ENCODE results near the gene EZH2.

Gene EZH2

DNA sequence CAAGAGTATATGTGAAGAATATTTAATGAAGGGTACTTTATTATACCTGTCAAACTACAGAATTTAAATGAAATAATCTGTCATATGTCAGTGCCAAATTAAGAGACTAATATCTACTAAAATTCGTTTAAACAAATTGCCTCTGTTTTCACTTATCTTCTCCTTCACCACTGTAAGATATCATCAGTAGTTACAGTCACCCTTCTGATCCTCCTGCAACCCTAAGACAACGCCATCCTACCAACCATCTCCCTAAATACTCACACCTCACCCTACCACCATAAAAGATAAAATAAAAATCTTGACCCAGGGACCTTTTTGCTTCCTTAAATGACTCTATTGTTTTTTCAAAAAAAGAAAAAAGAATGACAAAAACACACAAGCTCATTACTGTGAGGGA is 20.8 kb downstream of the EZH2 start:
- Histone ChIP-seq H3K4me2 (ENCODE audit: low read length) (no peak overlapping the region), H3K4ac (ENCODE audit: low read depth, low read length) (no peak overlapping the region), H4K12ac (ENCODE audit: low read depth, low read length) (no peak overlapping the region), H4K8ac (ENCODE audit: low read depth, low read length) (no peak overlapping the region), H3K23ac (ENCODE audit: low read length) (no peak overlapping the region), H3K79me2 (ENCODE audit: control insufficient read depth, insufficient read depth, low read length, poor library complexity) (peaks cover 2% of the 10 kb centered on the region), H2BK120ac (ENCODE audit: insufficient read depth, low read length, poor library complexity) (no peak overlapping the region), H3K9ac (ENCODE audit: low read length) (no peak overlapping the region), H3K27me3 (ENCODE audit: insufficient read depth, low read length) (no peaks in the 10 kb centered on the region), H2BK5ac (ENCODE audit: low read depth, low read length, poor library complexity) (no peak overlapping the region), H3K14ac (ENCODE audit: low read length) (no peak overlapping the region), H3K9me3 (ENCODE audit: insufficient read depth, low read depth, low read length) (no peaks in the 10 kb centered on the region), H3K18ac (ENCODE audit: low read length) (no peak overlapping the region), H3K4me1 (ENCODE audit: control insufficient read depth in 1 of 2, insufficient read depth in 2 of 2, low read length in 2 of 2) (peaks cover 0 to 5% of the 10 kb centered on the region in 2 experiments), H2BK12ac (ENCODE audit: low read length) (no peak overlapping the region), H4K91ac (ENCODE audit: low read depth, low read length) (no peak overlapping the region), H3K79me1 (ENCODE audit: low read length) (no peaks in the 10 kb centered on the region), H3K36me3 (ENCODE audit: control insufficient read depth in 1 of 2, insufficient read depth in 2 of 2, low read length in 2 of 2) (peaks cover 0 to 3% of the 10 kb centered on the region in 2 experiments), H3K27ac (ENCODE audit: low read depth, low read length) (no peak overlapping the region), H2AFZ (ENCODE audit: insufficient read depth, low read length, poor library complexity) (no peak overlapping the region), H3K4me3 (ENCODE audit: low read depth, low read length) (no peak overlapping the region), H2AK5ac (ENCODE audit: low read length) (no peak overlapping the region)
- no peak for DNase-seq
- 100% methylated on average over 1 of the region's 2 CpGs for WGBS (ENCODE audit: extremely low coverage, insufficient coverage, insufficient read length)

GRCh38 chr7:148862481-148862880 is 21.6 kb downstream of the EZH2 start:
- no peak overlapping the region for H2BK12ac ChIP-seq (ENCODE audit: low read length)
- no peak for DNase-seq
- no CpG with 5 or more reads among the region's 3 CpGs for WGBS (ENCODE audit: extremely low coverage, insufficient coverage, insufficient read length)

GRCh38 chr7:148858489-148858888 is 25.6 kb downstream of the EZH2 start:
- Histone ChIP-seq H3K36me3 (ENCODE audit: control insufficient read depth in 1 of 2, insufficient read depth in 2 of 2, low read length in 2 of 2) (no peaks in the 10 kb centered on the region), H4K91ac (ENCODE audit: low read depth, low read length) (no peak overlapping the region), H2BK120ac (ENCODE audit: insufficient read depth, low read length, poor library complexity) (no peak overlapping the region), H3K23ac (ENCODE audit: low read length) (no peak overlapping the region), H2BK12ac (ENCODE audit: low read length) (no peak overlapping the region), H4K8ac (ENCODE audit: low read depth, low read length) (no peak overlapping the region), H3K27ac (ENCODE audit: low read depth, low read length) (no peak overlapping the region), H3K4me3 (ENCODE audit: low read depth, low read length) (no peak overlapping the region), H3K27me3 (ENCODE audit: insufficient read depth, low read length) (no peaks in the 10 kb centered on the region), H3K9ac (ENCODE audit: low read length) (no peak overlapping the region), H4K12ac (ENCODE audit: low read depth, low read length) (no peak overlapping the region), H3K14ac (ENCODE audit: low read length) (no peak overlapping the region), H2BK5ac (ENCODE audit: low read depth, low read length, poor library complexity) (no peak overlapping the region), H3K79me1 (ENCODE audit: low read length) (no peaks in the 10 kb centered on the region), H2AFZ (ENCODE audit: insufficient read depth, low read length, poor library complexity) (no peak overlapping the region), H3K4ac (ENCODE audit: low read depth, low read length) (no peak overlapping the region), H3K79me2 (ENCODE audit: control insufficient read depth, insufficient read depth, low read length, poor library complexity) (peaks cover 2% of the 10 kb centered on the region), H2AK5ac (ENCODE audit: low read length) (no peak overlapping the region), H3K18ac (ENCODE audit: low read length) (no peak overlapping the region), H3K4me1 (ENCODE audit: control insufficient read depth in 1 of 2, insufficient read depth in 2 of 2, low read length in 2 of 2) (peaks cover 0 to 3% of the 10 kb centered on the region in 2 experiments), H3K9me3 (ENCODE audit: insufficient read depth, low read depth, low read length) (no peaks in the 10 kb centered on the region), H3K4me2 (ENCODE audit: low read length) (no peak overlapping the region)
- no CpG with 5 or more reads among the region's 2 CpGs for WGBS (ENCODE audit: extremely low coverage, insufficient coverage, insufficient read length)
- DNase-seq: no peak

More at GRCh38 chr7:148862481-148862880, 21.6 kb downstream of the EZH2 start:
- H3K79me1 ChIP-seq (ENCODE audit: low read length): no peaks in the 10 kb centered on the region
- peaks cover 0 to 5% of the 10 kb centered on the region in 2 experiments for H3K4me1 ChIP-seq (ENCODE audit: control insufficient read depth in 1 of 2, insufficient read depth in 2 of 2, low read length in 2 of 2)
- no peak overlapping the region for H3K18ac ChIP-seq (ENCODE audit: low read length)
- no peak overlapping the region for H4K12ac ChIP-seq (ENCODE audit: low read depth, low read length)
- no peak overlapping the region for H4K8ac ChIP-seq (ENCODE audit: low read depth, low read length)
- no peak overlapping the region for H2BK5ac ChIP-seq (ENCODE audit: low read depth, low read length, poor library complexity)
- H2BK120ac ChIP-seq (ENCODE audit: insufficient read depth, low read length, poor library complexity): no peak overlapping the region
- no peak overlapping the region for H2AK5ac ChIP-seq (ENCODE audit: low read length)
- no peak overlapping the region for H2AFZ ChIP-seq (ENCODE audit: insufficient read depth, low read length, poor library complexity)
- no peak overlapping the region for H3K14ac ChIP-seq (ENCODE audit: low read length)
- no peak overlapping the region for H3K4ac ChIP-seq (ENCODE audit: low read depth, low read length)
- H3K4me2 ChIP-seq (ENCODE audit: low read length): no peak overlapping the region
- no peak overlapping the region for H4K91ac ChIP-seq (ENCODE audit: low read depth, low read length)
- no peak overlapping the region for H3K27ac ChIP-seq (ENCODE audit: low read depth, low read length)
- no peaks in the 10 kb centered on the region for H3K9me3 ChIP-seq (ENCODE audit: insufficient read depth, low read depth, low read length)
- H3K79me2 ChIP-seq (ENCODE audit: control insufficient read depth, insufficient read depth, low read length, poor library complexity): peaks cover 2% of the 10 kb centered on the region
- H3K9ac ChIP-seq (ENCODE audit: low read length): no peak overlapping the region
- H3K4me3 ChIP-seq (ENCODE audit: low read depth, low read length): no peak overlapping the region
- peaks cover 0 to 3% of the 10 kb centered on the region in 2 experiments for H3K36me3 ChIP-seq (ENCODE audit: control insufficient read depth in 1 of 2, insufficient read depth in 2 of 2, low read length in 2 of 2)
- H3K27me3 ChIP-seq (ENCODE audit: insufficient read depth, low read length): no peaks in the 10 kb centered on the region
- no peak overlapping the region for H3K23ac ChIP-seq (ENCODE audit: low read length)

DNA sequence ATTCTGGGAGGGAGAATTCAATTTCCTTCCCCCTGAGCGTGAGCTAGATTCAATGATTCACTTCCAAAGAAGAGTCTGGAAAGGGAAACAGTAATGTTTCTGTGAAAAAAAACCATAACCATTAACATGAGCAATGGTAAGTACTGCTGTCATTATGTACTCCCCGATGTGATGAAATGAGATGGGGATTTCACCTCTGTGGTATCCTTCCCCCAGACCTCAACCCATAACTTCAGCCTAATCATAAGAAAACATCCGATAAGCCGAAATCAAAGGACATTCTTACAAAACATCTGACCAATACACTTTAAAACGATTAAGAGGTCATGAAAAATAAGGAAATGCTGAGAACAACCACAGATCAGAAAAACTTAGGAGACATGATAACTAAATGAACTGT is 27.2 kb downstream of the EZH2 start:
- H3K9me3 ChIP-seq (ENCODE audit: insufficient read depth, low read depth, low read length): no peaks in the 10 kb centered on the region
- DNase-seq: peak; percentile 6 to 14

More for the DNA sequence above, 27.2 kb downstream of the EZH2 start:
- H3K23ac ChIP-seq (ENCODE audit: low read length): no peak overlapping the region
- no peak overlapping the region for H2BK12ac ChIP-seq (ENCODE audit: low read length)
- no peak overlapping the region for H4K12ac ChIP-seq (ENCODE audit: low read depth, low read length)
- H3K4ac ChIP-seq (ENCODE audit: low read depth, low read length): no peak overlapping the region
- no CpG with 5 or more reads among the region's 5 CpGs for WGBS (ENCODE audit: extremely low coverage, insufficient coverage, insufficient read length)
- H2AK5ac ChIP-seq (ENCODE audit: low read length): no peak overlapping the region
- H2AFZ ChIP-seq (ENCODE audit: insufficient read depth, low read length, poor library complexity): no peak overlapping the region
- H4K8ac ChIP-seq (ENCODE audit: low read depth, low read length): no peak overlapping the region
- no peak overlapping the region for H3K27ac ChIP-seq (ENCODE audit: low read depth, low read length)
- H3K79me1 ChIP-seq (ENCODE audit: low read length): no peaks in the 10 kb centered on the region
- H3K9ac ChIP-seq (ENCODE audit: low read length): no peak overlapping the region
- no peaks in the 10 kb centered on the region for H3K36me3 ChIP-seq (ENCODE audit: control insufficient read depth in 1 of 2, insufficient read depth in 2 of 2, low read length in 2 of 2)
- H3K4me1 ChIP-seq (ENCODE audit: control insufficient read depth in 1 of 2, insufficient read depth in 2 of 2, low read length in 2 of 2): peaks cover 0 to 5% of the 10 kb centered on the region in 2 experiments
- H3K18ac ChIP-seq (ENCODE audit: low read length): no peak overlapping the region
- H2BK120ac ChIP-seq (ENCODE audit: insufficient read depth, low read length, poor library complexity): no peak overlapping the region
- H3K79me2 ChIP-seq (ENCODE audit: control insufficient read depth, insufficient read depth, low read length, poor library complexity): peaks cover 4% of the 10 kb centered on the region
- no peak overlapping the region for H3K4me3 ChIP-seq (ENCODE audit: low read depth, low read length)
- no peak overlapping the region for H3K4me2 ChIP-seq (ENCODE audit: low read length)
- no peaks in the 10 kb centered on the region for H3K27me3 ChIP-seq (ENCODE audit: insufficient read depth, low read length)
- H2BK5ac ChIP-seq (ENCODE audit: low read depth, low read length, poor library complexity): no peak overlapping the region
- H3K14ac ChIP-seq (ENCODE audit: low read length): no peak overlapping the region
- H4K91ac ChIP-seq (ENCODE audit: low read depth, low read length): no peak overlapping the region
